BJ (cell line): ENCODE measurements around the gene KIAA1755. TPM values are rescaled to one million over a fixed set of nuclear protein-coding genes. Genes with fewer than 3 reads are reported as not detected.

Source experiments
- CTCF ChIA-PET: fragments of 350-600 bp; formaldehyde crosslinking; extraction: SDS; loops from one replicate; lab custom pipeline; 2021; ENCODE audit warnings: antibody characterized with exemption, inconsistent platforms; lab: Yijun Ruan, JAX
- POLR2A ChIA-PET: fragments of 300-600 bp; sonication (Branson Sonifier 250); formaldehyde crosslinking; extraction: SDS; loops from one replicate; lab custom pipeline; 2021; ENCODE audit warnings: antibody characterized with exemption; lab: Charles Lee
- DNase-seq: peaks from one replicate; pipeline ENCODE4 v3.0.0-alpha.2; 2011; ENCODE audit warnings: low read depth
- H3K27me3 ChIP-seq: 2 replicates; pipeline ENCODE4 v1.6.0; 2011; ENCODE audit warnings: low read length; ENCODE audit not compliant: control insufficient read depth, insufficient read depth
- H3K36me3 ChIP-seq: 2 replicates; pipeline ENCODE4 v1.5.1; 2011; ENCODE audit warnings: low read length; ENCODE audit not compliant: control insufficient read depth, insufficient read depth
- H3K4me3 ChIP-seq: 2 replicates; pipeline ENCODE4 v1.5.1; 2011; ENCODE audit warnings: low read depth, mild to moderate bottlenecking, control low read depth, low read length
- CTCF ChIP-seq: IDR thresholded peaks from 2 replicates; pipeline ENCODE4 v1.5.1; 2011; ENCODE audit warnings: low read depth, mild to moderate bottlenecking, control low read depth, inconsistent platforms, low read length, moderate library complexity; ENCODE audit not compliant: insufficient read depth
- polyA plus RNA-seq: library from polyadenylated mRNA; depleted of rRNA; stranded (reverse); fragments of >200 nt; gene quantifications from 2 replicates; pipeline ENCODE4 v1.2.3, GENCODE V29; 2011

KIAA1755 gene
- polyA plus RNA-seq, 1 experiment = 9.7 TPM

DNA sequence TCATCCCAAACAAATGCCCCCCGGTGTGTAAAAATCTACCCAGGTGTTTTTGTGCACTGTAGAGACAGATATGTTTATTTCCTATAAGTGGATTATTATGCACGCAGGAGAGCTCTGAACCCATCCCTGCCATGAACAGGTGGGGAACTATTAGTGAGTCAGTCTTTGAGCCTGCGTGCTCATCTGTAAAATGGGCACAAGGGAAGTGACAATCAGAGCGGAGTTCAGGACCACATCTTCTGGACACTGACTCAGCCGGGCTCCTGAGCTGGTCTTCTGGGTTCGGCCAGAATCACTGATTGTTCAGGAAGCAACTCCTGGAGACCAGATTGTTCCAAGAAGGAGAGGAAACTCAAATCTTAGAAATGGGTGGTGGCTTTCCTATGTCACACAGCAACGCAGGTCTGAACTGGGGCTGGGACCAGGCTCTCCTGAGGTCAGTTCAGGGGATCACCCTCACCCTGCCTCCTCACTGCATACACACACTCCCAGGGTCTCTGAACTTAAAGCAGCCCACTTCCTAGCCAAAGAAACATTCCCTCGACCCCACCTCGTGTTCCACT lies 68.1 kb downstream of the KIAA1755 start:
- TF ChIP-seq CTCF = no peak
- ChIA-PET POLR2A (interaction anchor here (0.7 kb wide), 1 partner anchor 22 kb away, joined by 3 read pairs; no protein-coding TSS in a partner anchor), CTCF (interaction anchor here (0.8 to 1.7 kb wide), 6 partner anchors 14 to 134 kb away, joined by 3 to 8 read pairs (median 3); no protein-coding TSS in a partner anchor)
- no peaks in the 10 kb centered on the region for H3K27me3 ChIP-seq
- H3K4me3 ChIP-seq = no peak overlapping the region
- no peak for DNase-seq
- H3K36me3 ChIP-seq = no peaks in the 10 kb centered on the region

DNA sequence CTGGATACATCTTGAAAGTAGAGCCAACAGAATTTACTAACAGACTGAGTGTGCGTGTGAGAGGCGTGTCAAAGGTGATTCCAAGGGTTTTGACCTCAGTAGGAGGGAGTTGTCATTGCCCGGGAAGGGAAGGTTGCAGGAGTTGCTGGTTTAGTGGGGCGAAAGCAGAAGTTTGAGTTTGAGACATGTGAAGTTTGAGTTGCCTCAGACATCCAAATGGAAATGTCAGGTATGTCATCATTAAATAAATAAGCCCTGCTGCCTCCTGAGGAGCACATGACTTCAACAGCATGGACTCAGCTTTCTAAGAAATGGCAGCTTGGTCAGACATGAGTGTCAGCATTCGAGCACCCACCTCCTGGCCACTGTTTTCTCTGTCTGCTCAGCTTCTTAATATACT lies 68.9 kb downstream of the KIAA1755 start:
- H3K4me3 ChIP-seq = no peak overlapping the region
- DNase-seq = no peak
- ChIA-PET POLR2A (no interaction called here), CTCF (interaction anchor here (0.8 to 1.7 kb wide), 7 partner anchors 14 to 133 kb away, joined by 3 to 9 read pairs (median 3); no protein-coding TSS in a partner anchor)
- H3K36me3 ChIP-seq = no peaks in the 10 kb centered on the region
- H3K27me3 ChIP-seq = no peaks in the 10 kb centered on the region
- no peak for TF ChIP-seq CTCF

GRCh38 chr20:38190936-38191371 lies 69.6 kb downstream of the KIAA1755 start:
- DNase-seq = no peak
- Histone ChIP-seq H3K36me3 (no peaks in the 10 kb centered on the region), H3K27me3 (no peaks in the 10 kb centered on the region), H3K4me3 (no peak overlapping the region)
- no peak for TF ChIP-seq CTCF
- POLR2A ChIA-PET = no interaction called here
- CTCF ChIA-PET = interaction anchor here (1.0 to 1.7 kb wide), 3 partner anchors 13 to 30 kb away, joined by 3 to 9 read pairs (median 8); no protein-coding TSS in a partner anchor

DNA sequence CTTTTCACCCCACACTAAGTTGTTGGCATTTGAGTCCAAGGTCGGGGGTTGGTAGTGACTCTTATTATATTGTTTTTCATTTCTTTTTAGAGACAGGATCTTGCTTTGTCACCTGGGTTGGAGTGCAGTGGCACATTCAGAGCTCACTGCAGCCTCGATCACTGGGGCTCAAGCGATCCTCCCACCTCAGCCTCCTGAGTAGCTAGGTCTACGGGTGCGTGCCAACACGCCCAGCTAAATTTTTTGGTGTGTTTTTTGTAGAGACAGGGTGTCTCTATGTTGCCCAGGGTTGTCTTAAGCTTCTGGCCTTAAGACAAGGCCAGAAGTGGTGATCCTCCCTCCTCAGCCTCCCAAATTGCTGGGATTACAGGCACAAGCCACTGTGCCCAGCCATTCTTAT lies 70.4 kb downstream of the KIAA1755 start:
- DNase-seq = no peak
- Histone ChIP-seq H3K27me3 (no peaks in the 10 kb centered on the region), H3K4me3 (no peak overlapping the region), H3K36me3 (no peaks in the 10 kb centered on the region)
- ChIA-PET POLR2A (no interaction called here), CTCF (interaction anchor here (0.6 to 1.7 kb wide), 7 partner anchors 12 to 117 kb away, joined by 3 to 9 read pairs (median 3); no protein-coding TSS in a partner anchor)
- no peak for TF ChIP-seq CTCF

DNA sequence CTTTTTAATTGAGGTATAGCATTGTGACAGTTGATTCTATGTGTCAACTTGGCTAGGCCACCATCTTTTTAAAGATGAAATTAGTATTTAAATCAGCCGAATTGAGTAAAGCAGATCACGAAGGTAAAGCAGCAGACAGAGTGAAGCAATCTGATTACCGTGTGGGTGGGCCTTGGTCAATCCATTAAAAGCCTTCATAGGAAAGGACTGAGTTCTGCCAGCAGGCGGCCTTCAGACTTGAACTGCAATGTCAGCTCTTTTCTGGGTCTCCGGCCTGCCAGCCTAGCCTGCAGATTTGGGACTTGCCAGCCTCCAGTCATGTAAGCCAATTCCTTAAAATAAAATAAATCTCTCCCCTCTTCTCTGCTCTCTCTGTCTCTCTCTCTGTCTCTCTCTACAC lies 73.0 kb downstream of the KIAA1755 start:
- Histone ChIP-seq H3K4me3 (no peak overlapping the region), H3K36me3 (no peaks in the 10 kb centered on the region), H3K27me3 (no peaks in the 10 kb centered on the region)
- ChIA-PET CTCF (interaction anchor here (0.9 to 1.6 kb wide), 4 partner anchors 9 to 137 kb away, joined by 4 to 9 read pairs (median 4); no protein-coding TSS in a partner anchor), POLR2A (no interaction called here)
- peak; percentile 29; the same call in 1 of the 2 replicates for TF ChIP-seq CTCF
- no peak for DNase-seq
